HepG2 (cell line): ENCODE data around the gene PGC. TPM values are rescaled to one million over a fixed set of nuclear protein-coding genes. Genes with fewer than 3 reads are reported as not detected.

Experiments used
- BORCS8-MEF2B ChIP-seq: sonication (generic); formaldehyde crosslinking; IDR thresholded peaks from 2 replicates; pipeline ENCODE4 v1.8.0; 2022; ENCODE audit warnings: mild to moderate bottlenecking, missing genetic modification reagents
- DMAP1 ChIP-seq: IDR thresholded peaks from 2 replicates; pipeline ENCODE4 v1.6.1; 2016
- ETV5 ChIP-seq: IDR thresholded peaks from 2 replicates; pipeline ENCODE4 v1.6.1; 2018; ENCODE audit warnings: missing biosample characterization, missing genetic modification reagents, inconsistent platforms, borderline replicate concordance
- HDAC1 ChIP-seq: sonication (generic); formaldehyde crosslinking; IDR thresholded peaks from 2 replicates; pipeline ENCODE4 v1.5.1; 2020; ENCODE audit warnings: mild to moderate bottlenecking, missing genetic modification reagents
- RBM39 ChIP-seq: fragments of 200-400 bp; formaldehyde crosslinking; IDR thresholded peaks from one replicate; pipeline ENCODE4 v1.6.1; 2018; ENCODE audit warnings: antibody characterized with exemption, mild to moderate bottlenecking, low read depth, low read length; ENCODE audit not compliant: poor library complexity, severe bottlenecking
- SMARCE1 ChIP-seq: fragments of 450-650 bp; IDR thresholded peaks from 2 replicates; pipeline ENCODE4 v1.6.1; 2017; ENCODE audit warnings: borderline replicate concordance
- ZNF143 ChIP-seq: sonication (generic); formaldehyde crosslinking; IDR thresholded peaks from 2 replicates; pipeline ENCODE4 v1.4.0; 2020; ENCODE audit warnings: missing genetic modification reagents
- ZNF460 ChIP-seq: sonication (generic); formaldehyde crosslinking; IDR thresholded peaks from 2 replicates; pipeline ENCODE4 v1.5.1; 2020; ENCODE audit warnings: missing genetic modification reagents, mild to moderate bottlenecking, borderline replicate concordance
- ZNF878 ChIP-seq: sonication (generic); formaldehyde crosslinking; IDR thresholded peaks from 2 replicates; pipeline ENCODE4 v1.8.1; 2023; ENCODE audit warnings: mild to moderate bottlenecking, missing genetic modification reagents, moderate library complexity
- polyA plus RNA-seq, 8 experiments: library from polyadenylated mRNA; depleted of rRNA in 3 of 8; stranded (reverse) in 7 of 8; unstranded in 1 of 8; fragments of >200 nt; fragmentation: Illumina TruSeq in 4 of 8; extraction: Trizol in 4 of 8; gene quantifications; 2 replicates each; pipeline versions ENCODE4 v1.2.1 to v1.2.3, GENCODE V29; 2011 to 2016; ENCODE audit warnings: low read depth in 4 of 8, missing spikeins in 1 of 8, mixed read lengths in 1 of 8; ENCODE audit not compliant: insufficient read depth in 1 of 8
- total RNA-seq, 5 experiments: library from RNA; depleted of rRNA; stranded (reverse); fragments of >200 nt; fragmentation: Illumina TruSeq; extraction: Trizol; gene quantifications; 2 replicates each; pipeline ENCODE4 v1.2.3, GENCODE V29; 2016; ENCODE audit warnings: low read depth in 1 of 5
- TF ChIP-seq, protein P1 (sequence below): sonication (generic); formaldehyde crosslinking; conservative IDR thresholded peaks from 2 replicates; pipeline ENCODE4 v1.4.0; 2020; ENCODE audit warnings: missing genetic modification reagents
- TF ChIP-seq, protein P2 (sequence below): IDR thresholded peaks from 2 replicates; pipeline ENCODE4 v1.6.1; 2016; ENCODE audit warnings: mild to moderate bottlenecking
- TF ChIP-seq, protein P3 (sequence below): sonication (generic); formaldehyde crosslinking; IDR thresholded peaks from 2 replicates; pipeline ENCODE4 v1.4.0; 2020; ENCODE audit warnings: missing genetic modification reagents, mild to moderate bottlenecking, borderline replicate concordance
- TF ChIP-seq, protein P4 (sequence below): sonication (generic); formaldehyde crosslinking; IDR thresholded peaks from 2 replicates; pipeline ENCODE4 v1.5.0; 2020; ENCODE audit warnings: mild to moderate bottlenecking, missing genetic modification reagents, moderate library complexity
- TF ChIP-seq, protein P5 (sequence below): sonication (generic); formaldehyde crosslinking; conservative IDR thresholded peaks from 2 replicates; pipeline ENCODE4 v1.4.0; 2020; ENCODE audit warnings: missing genetic modification reagents
- TF ChIP-seq, protein P6 (sequence below): sonication (generic); formaldehyde crosslinking; IDR thresholded peaks from 2 replicates; pipeline ENCODE4 v1.5.0; 2020; ENCODE audit warnings: missing genetic modification reagents
- TF ChIP-seq, protein P7 (sequence below): sonication (generic); formaldehyde crosslinking; IDR thresholded peaks from 2 replicates; pipeline ENCODE4 v1.4.0; 2020; ENCODE audit warnings: low read depth, mild to moderate bottlenecking, missing genetic modification reagents

Gene PGC
- total and polyA plus RNA-seq, 2 of the 13 experiments (the other 11 are each of a cell fraction or from before 2014, with no cell fraction given): 426 to 502 TPM

DNA sequence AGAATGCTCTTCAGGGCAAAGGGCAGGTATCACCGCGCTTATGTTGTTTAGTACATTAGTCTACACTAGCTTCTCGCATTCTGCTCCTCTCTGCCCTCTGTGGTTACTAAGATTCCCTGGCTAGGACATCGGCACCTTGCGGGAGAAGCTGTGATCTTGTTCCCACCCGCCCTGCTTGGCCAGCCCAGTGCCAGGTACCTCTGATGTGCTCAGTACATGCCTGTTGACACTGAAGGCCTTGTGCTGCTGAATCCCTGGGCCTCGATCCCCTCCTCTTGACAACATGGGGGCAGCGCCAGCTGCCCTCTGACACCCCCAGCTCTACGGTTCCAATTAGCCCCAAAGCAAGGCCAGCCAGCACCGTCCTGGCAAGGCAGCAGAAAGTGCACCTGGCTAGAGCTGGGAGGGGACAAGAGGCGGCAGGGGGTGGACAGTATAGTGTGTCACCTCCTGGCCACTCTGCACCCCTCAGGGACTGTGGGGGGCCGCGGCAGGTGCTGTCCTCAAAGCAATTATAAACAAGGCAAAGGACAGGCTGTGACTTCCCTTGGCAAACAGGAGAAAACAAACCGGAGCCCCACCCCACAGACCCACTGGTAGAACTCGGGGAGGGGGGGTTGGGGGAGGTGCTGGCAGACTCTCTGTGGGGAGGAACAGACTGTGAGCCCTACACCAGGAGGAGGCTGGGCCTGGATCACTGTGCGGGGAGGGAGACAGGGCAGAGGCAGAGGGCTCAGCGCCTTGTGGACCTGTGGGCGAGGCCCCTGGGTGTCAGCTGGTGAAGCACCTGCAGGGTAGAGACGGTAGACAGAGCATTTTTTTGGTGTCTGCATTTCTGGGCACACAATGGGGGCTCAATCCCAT, 18.9 kb downstream of the PGC start (continued):
- TF ChIP-seq, protein P1, sequence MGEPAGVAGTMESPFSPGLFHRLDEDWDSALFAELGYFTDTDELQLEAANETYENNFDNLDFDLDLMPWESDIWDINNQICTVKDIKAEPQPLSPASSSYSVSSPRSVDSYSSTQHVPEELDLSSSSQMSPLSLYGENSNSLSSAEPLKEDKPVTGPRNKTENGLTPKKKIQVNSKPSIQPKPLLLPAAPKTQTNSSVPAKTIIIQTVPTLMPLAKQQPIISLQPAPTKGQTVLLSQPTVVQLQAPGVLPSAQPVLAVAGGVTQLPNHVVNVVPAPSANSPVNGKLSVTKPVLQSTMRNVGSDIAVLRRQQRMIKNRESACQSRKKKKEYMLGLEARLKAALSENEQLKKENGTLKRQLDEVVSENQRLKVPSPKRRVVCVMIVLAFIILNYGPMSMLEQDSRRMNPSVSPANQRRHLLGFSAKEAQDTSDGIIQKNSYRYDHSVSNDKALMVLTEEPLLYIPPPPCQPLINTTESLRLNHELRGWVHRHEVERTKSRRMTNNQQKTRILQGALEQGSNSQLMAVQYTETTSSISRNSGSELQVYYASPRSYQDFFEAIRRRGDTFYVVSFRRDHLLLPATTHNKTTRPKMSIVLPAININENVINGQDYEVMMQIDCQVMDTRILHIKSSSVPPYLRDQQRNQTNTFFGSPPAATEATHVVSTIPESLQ: no peak
- TF ChIP-seq, protein P2, sequence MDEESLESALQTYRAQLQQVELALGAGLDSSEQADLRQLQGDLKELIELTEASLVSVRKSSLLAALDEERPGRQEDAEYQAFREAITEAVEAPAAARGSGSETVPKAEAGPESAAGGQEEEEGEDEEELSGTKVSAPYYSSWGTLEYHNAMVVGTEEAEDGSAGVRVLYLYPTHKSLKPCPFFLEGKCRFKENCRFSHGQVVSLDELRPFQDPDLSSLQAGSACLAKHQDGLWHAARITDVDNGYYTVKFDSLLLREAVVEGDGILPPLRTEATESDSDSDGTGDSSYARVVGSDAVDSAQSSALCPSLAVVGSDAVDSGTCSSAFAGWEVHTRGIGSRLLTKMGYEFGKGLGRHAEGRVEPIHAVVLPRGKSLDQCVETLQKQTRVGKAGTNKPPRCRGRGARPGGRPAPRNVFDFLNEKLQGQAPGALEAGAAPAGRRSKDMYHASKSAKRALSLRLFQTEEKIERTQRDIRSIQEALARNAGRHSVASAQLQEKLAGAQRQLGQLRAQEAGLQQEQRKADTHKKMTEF (CRISPR knock-in tag): 0 out of 2 replicates have a peak, but pooled peaks have one; percentile 29
- TF ChIP-seq, protein P3, sequence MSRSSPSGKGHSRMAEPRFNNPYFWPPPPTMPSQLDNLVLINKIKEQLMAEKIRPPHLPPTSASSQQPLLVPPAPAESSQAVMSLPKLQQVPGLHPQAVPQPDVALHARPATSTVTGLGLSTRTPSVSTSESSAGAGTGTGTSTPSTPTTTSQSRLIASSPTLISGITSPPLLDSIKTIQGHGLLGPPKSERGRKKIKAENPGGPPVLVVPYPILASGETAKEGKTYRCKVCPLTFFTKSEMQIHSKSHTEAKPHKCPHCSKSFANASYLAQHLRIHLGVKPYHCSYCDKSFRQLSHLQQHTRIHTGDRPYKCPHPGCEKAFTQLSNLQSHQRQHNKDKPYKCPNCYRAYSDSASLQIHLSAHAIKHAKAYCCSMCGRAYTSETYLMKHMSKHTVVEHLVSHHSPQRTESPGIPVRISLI: 0 out of 2 replicates have a peak, but pooled peaks have one; percentile 14
- TF ChIP-seq ETV5 (peak; percentile 25; the same call in 1 of the 2 replicates), ZNF878 (CRISPR knock-in tag) (no peak), HDAC1 (CRISPR knock-in tag) (0 out of 2 replicates have a peak, but pooled peaks have one; percentile 25), DMAP1 (no peak), ZNF460 (no peak), RBM39 (peak; percentile 70), SMARCE1 (no peak), ZNF143 (CRISPR knock-in tag) (no peak; the same call in 1 of the 2 replicates), BORCS8-MEF2B (CRISPR knock-in tag) (peak; percentile 6; the same call in 1 of the 2 replicates)
- TF ChIP-seq, protein P4, sequence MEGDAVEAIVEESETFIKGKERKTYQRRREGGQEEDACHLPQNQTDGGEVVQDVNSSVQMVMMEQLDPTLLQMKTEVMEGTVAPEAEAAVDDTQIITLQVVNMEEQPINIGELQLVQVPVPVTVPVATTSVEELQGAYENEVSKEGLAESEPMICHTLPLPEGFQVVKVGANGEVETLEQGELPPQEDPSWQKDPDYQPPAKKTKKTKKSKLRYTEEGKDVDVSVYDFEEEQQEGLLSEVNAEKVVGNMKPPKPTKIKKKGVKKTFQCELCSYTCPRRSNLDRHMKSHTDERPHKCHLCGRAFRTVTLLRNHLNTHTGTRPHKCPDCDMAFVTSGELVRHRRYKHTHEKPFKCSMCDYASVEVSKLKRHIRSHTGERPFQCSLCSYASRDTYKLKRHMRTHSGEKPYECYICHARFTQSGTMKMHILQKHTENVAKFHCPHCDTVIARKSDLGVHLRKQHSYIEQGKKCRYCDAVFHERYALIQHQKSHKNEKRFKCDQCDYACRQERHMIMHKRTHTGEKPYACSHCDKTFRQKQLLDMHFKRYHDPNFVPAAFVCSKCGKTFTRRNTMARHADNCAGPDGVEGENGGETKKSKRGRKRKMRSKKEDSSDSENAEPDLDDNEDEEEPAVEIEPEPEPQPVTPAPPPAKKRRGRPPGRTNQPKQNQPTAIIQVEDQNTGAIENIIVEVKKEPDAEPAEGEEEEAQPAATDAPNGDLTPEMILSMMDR (CRISPR knock-in tag): 0 out of 2 replicates have a peak, but pooled peaks have one; percentile 26
- TF ChIP-seq, protein P5, sequence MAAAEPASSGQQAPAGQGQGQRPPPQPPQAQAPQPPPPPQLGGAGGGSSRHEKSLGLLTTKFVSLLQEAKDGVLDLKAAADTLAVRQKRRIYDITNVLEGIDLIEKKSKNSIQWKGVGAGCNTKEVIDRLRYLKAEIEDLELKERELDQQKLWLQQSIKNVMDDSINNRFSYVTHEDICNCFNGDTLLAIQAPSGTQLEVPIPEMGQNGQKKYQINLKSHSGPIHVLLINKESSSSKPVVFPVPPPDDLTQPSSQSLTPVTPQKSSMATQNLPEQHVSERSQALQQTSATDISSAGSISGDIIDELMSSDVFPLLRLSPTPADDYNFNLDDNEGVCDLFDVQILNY (CRISPR knock-in tag): no peak
- TF ChIP-seq, protein P6, sequence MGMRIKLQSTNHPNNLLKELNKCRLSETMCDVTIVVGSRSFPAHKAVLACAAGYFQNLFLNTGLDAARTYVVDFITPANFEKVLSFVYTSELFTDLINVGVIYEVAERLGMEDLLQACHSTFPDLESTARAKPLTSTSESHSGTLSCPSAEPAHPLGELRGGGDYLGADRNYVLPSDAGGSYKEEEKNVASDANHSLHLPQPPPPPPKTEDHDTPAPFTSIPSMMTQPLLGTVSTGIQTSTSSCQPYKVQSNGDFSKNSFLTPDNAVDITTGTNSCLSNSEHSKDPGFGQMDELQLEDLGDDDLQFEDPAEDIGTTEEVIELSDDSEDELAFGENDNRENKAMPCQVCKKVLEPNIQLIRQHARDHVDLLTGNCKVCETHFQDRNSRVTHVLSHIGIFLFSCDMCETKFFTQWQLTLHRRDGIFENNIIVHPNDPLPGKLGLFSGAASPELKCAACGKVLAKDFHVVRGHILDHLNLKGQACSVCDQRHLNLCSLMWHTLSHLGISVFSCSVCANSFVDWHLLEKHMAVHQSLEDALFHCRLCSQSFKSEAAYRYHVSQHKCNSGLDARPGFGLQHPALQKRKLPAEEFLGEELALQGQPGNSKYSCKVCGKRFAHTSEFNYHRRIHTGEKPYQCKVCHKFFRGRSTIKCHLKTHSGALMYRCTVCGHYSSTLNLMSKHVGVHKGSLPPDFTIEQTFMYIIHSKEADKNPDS (CRISPR knock-in tag): 0 out of 2 replicates have a peak, but pooled peaks have one; percentile 47
- TF ChIP-seq, protein P7, sequence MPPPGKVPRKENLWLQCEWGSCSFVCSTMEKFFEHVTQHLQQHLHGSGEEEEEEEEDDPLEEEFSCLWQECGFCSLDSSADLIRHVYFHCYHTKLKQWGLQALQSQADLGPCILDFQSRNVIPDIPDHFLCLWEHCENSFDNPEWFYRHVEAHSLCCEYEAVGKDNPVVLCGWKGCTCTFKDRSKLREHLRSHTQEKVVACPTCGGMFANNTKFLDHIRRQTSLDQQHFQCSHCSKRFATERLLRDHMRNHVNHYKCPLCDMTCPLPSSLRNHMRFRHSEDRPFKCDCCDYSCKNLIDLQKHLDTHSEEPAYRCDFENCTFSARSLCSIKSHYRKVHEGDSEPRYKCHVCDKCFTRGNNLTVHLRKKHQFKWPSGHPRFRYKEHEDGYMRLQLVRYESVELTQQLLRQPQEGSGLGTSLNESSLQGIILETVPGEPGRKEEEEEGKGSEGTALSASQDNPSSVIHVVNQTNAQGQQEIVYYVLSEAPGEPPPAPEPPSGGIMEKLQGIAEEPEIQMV (CRISPR knock-in tag): 0 out of 2 replicates have a peak, but pooled peaks have one; percentile 11
